Measurements from ENCODE around the gene PALM3.
A peak's percentile ranks its signal among the peaks of the same experiment; 100 is the strongest.

The PALM3 gene

DNA sequence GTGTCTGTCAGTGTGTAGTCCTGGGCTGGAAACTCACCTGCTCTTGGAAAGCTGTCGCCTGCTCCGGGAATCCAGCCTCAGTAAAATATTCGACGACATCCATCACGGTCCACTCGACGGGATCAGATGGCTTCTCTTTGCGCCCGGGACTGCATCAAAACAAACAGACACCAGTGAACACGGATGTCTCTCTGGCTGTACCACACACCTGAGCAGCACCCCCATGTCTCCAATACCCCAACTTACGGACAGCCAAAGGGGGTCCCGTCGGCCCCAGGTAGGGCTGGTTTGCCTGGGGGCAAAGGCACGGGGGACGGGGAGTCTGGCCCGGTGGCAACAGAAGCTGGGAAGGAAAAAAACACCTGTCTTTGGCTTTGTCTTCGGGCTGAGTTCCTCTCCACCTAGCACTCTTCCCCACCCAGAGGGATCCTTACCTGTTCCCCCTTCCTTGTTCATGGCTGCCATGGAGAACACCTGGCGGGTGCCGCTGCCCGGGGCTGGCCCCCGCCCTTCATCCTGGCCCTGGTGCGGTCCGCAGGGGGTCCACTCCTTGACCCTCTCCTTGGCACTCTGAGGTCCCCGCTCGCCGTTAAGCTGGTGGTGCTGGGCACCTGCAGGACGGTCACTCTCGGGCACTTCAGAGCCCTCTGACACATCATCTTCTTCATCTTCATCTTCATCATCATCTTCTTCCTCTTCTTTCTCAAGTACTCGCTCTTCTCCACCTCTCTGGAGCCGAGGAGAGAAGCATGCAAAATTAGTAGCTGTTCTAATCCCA, 26.9 kb upstream of the PALM3 start:
- DNase-seq, result no peak

DNA sequence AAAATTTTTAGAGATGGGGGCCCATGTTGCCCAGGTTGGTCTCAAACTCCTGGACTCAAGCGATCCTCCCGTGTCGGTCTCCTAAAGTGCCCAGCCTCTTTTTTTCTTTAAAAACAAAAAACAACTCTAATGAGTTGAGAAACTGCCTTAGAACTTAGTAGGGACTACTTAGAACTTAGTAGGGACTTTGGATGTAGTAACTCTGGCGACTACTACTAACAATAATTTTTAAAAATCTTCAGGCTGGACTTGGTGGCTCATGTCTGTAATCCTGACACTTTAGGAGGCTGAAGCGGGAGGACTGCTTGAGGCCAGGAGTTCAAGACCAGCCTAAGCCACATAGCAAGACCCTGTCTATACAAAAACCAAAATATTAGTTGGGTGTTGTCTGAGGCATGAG, 24.2 kb upstream of the PALM3 start:
- no peak for DNase-seq

DNA sequence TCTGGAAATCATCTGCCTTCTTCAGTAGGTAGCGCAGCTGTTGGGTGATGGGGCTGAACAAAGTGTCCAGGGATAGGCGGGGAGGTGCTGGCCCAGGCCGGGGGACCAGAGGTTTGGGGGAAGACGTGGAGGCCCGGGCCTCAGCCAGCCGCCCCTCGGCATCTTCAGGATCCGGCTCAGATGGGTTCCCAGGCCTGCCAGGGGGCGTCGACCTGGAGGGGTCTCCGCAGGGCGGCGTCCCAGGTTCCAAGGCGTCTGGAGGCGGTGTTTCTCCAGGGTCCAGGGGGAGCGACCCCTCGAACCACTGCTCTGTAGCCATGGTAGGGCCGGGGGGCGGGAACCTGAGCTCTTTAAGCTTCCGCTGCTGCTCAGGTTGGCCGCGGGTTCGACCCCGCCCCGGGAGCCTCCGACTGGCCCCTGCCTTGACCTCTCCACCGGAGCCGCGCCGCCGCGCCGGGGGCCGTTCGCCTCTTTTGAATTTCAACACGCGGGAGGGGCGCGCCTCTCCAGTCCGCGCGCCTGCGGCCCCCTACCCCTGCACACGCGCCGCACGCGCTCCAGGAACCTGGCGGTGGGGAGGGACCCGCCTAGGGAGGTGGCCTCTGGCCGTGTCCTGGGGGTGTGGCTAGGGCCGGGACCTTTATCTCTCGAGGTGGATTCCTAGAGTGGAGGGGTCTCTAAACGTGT, 23.6 kb upstream of the PALM3 start, which contains the start of gene C19orf67:
TSS of gene C19orf67 (minus strand) at position 475 of the 687 bp plus-strand sequence. CDS start at position 319, 156 bp downstream.
- DNase-seq, result no peak

DNA sequence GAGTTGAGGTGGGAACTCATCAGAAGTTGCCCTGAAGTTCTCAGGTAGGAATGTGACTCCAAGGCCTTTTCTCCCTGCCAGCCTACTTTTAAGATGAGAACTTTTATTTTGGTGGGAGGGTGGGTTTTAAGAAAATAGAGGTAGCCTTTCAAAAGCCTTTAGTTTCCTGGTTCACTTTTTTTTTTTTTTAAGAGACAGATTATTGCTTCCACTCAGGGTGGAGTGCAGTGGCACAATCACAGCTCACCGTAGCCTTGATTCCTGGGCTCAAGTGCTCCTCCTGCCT, 20.7 kb upstream of the PALM3 start:
- DNase-seq, result no peak

DNA sequence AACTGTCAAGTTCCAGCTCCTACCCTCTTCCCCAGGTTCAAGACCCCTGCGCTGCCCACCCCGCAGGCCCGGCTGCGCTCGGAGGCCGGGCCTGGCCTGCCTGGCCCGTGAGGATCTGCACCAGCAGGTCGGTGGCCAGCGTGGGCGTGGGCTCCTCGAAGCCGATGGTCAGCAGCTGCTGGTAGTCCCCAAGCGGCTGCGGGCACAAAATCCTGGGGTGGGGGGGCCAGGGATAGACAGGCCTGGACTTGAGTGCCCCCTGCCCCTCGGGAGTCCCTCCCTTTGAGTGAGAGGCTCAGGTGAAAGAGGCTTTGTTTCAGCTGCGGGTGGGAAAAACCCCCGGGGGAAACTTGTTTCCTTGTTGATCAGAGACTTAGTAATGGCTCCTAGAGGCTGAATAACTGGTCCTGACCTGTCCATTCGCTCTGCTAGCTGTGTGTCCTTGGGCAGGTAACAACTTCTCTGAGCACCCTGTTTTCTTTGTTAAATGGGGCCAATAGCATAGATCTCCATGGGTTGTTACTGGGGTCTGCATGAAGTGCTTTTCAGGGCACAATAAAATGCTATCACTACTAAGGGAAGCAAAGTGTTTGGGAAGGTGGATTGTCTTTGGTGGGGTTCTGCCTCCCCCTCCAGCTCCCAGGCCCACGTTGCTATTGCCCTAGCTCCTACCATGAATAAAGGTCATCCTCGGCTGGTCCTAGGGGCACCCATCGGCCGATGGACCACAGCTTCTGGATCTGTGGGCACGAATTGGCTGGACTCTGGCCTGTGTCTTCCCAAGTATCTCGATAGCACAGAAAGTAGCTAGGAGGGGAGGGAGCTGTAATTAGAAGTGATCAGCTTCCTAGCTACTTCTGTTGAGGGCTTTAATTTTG, 20.2 kb upstream of the PALM3 start:
- DNase-seq, result no peak

DNA sequence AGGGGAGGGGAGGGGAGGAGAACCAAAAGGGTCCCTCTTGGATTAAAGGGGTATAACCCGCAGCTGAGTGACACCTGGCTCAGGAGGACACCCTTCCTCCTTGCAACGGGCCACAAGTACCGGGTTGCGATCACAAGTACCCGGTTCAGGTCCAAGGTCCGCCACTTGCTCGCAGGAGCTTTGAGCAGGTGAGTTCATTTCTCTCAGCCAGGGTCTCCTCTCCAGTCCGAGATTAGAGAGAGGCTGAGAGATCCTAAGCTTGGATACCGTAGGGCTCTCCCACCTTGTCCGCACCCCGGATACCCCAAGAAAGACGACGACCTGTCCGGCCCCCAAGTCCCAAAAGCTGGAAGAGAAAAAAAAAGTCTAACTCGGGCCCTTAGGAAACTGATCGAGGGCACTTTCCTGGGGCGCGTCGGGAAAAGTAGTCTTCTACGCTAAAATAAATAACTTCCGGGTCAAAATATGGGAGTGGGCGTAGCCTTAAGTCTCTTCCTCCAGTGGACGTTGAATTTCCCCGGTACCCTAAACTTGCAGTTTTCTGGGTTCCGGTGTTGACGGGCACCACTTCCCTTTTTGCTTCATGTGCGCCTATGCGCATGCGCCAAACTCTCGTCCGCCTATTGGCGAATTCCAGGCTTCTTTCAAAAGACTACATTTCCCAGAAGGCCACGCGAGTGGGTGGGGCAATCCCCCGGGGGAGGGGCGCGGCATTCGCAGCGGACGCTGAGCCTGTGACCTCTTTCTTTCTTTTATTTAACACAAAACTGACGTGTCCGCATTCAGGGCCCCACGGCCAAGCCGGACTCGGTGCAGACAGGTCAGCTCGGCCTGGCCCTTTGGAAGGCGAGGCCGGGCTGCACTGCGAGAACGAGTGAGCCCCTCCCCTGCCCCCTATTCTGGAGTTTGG, 19.3 kb upstream of the PALM3 start:
- peak; percentile 99 for DNase-seq

DNA sequence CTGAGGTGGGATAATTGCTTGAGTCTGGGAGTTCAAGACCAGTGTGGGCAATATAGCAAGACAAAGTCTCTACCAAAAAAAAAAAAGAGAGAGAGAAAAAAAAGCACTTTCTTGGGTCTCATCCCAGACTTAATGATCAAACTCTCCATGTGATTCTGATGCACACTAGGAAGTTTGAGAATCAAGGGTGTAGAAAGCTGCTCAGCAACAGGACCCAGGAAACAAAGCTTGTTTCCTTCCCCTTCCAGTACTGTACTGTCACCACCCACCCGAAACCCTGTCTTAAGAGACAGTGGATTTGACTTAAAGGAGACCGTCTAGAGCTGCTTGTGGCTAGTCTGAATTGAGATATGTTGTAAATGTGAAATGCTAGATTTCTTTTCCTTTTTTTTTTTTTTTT, 16.5 kb upstream of the PALM3 start:
- DNase-seq, result no peak

DNA sequence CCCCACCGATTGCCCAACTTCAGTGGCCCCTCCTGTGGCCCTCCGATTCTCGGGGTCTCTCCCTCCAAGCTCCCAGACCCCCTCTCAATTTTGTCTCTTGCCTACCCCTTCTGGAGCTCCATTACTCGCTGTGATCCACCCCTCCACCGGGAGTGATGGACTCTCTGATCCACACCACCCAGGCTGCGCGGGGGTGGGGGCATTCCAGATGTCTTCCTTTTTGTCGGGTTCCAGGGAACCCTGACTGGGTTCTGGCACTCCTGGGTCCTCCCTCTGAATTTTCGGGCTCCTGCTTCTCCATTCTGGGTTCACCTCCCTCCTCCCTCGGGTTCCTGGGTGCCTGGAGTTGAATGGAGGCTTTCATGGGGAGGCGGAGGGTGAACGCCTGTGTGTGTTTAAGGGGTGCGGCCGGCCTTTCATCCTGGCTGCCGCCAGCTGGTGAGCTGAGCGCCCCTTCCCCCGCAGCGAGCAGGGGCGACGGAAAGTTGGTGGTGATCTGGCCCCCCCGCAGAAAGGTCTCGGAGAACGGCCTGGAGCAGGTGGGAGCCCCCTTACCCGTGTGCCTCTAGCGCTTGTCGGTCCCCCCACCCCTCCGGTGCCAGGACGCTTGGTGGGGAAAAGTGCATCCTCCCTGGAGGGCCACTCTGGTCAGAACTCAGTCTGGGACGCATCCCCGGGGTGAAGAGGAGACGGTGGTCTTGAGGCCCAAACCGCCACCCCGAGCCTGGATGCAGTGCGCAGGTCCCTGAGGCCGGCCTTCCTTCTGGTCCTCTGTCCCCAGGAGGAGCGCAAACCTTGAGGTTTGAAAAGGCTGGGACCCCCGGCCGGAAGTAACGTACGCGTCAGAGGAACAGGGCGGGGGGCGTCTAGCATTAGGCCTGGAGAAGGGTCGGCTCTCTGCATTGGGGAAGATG, 12.3 kb upstream of the PALM3 start:
- no peak for DNase-seq

DNA sequence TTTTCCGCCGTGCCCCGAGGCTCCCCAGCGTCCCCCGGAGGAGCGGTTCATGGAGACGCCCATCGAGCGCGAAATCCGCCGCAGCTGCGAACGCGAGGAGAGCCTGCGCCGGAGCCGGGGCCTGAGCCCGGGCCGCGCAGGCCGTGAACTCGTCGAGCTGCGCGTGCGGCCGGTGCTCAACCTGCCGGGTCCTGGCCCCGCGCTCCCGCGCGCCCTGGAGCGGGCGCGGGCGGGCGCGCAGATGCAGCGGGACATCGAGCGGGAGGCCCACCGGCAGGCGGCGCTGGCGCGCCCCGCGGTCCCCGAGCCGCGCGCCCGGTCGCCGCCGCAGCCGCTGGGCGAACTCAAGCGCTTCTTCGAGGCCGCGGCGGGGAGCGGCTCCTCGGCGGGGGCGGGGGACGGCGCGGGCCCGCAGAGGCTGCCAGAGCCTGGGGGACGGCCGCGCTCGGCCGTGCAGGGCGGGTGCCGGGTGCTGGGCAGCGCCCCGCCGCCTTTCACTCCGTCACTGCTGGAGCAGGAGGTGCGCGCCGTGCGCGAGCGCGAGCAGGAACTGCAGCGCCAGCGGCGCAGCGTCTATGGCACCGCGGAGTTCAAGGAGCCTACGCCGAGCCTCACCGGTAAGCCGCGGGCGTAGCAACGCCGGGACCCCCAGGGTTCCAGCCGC, 11.5 kb upstream of the PALM3 start:
- peak; percentile 64 for DNase-seq

DNA sequence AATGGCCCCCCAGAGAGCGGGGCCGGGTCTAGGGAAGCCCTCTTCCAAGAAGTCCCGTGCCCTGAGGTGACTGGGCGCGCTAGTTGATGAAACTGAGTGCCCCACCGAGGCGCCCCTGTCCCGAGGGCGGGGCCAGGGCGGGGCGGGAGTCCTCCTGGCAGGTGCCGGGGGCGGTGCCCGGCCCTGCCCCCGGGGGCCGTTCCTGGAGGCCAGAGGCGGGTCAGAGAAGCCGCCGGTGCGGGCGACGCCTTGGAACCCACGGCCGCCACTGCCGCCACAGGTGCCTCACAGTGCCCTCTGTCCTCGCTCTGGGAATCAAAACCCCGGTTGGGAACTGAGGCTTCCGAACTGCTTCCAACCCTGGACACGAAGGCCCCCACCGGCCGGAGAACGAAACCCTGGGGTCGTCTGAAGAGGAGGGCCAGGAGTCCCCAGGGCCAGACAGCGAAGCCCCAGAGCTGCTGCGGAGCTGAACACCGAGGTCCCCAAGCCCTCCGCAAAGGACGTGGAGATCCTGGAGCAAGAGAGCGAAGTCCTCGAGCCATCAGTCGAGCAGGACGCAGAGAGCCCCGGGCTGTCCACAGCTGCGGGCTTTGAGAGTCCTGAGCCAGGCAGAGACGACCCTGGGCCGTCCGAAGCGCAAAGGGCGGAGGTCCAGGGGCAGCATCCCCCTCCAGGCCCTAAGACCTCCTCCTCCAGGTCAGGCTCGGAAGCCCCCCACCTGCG, 10.8 kb upstream of the PALM3 start, which contains the start of gene MISP3:
TSS of gene MISP3 (plus strand) at position 252 of the 726 bp plus-strand sequence. CDS start 524 bp downstream, outside the sequence.
- peak; percentile 45 for DNase-seq

DNA sequence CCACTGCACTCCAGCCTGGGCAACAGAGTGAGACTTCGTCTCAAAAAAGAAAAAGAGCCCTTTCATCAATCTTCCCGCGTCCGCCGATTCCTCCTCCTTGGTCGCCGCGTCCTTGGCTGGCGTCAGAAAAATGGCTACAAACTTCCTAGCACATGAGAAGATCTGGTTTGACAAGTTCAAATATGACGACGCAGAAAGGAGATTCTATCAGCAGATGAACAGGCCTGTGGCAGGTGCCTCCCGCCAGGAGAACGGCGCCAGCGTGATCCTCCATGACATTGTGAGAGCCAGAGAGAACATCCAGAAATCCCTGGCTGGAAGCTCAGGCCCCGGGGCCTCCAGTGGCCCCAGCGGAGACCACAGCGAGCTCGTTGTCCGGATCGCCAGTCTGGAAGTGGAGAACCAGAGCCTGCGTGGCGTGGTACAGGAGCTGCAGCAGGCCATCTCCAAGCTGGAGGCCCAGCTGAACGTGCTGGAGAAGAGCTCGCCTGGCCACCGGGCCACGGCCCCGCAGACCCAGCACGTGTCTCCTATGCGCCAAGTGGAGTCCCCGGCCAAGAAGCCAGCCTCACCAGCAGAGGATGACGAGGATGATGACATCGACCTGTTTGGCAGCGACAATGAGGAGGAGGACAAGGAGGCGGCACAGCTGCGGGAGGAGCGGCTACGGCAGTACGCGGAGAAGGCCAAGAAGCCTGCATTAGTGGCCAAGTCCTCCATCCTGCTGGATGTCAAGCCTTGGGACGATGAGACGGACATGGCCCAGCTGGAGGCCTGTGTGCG, 8.6 kb upstream of the PALM3 start:
- no peak for DNase-seq

DNA sequence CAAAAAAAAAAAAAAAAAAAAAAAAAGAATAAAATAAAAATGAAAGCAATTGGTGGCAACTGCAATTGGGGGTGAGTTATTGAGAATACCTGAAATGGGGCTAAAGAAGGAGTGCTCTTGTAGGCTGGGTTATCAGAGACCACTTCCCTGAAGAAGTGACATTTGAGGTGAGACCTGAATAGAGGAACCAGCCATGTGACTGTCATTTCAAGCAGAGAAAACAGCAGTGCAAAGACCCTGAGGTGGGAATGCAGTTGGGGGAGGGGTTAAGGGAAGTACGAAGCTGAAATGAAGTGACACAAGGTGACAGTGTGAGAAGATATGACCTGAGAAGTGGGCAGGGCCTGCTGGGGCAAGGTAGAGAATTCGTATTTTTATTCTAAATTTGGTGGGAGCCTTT, 4.3 kb upstream of the PALM3 start:
- DNase-seq, result no peak

DNA sequence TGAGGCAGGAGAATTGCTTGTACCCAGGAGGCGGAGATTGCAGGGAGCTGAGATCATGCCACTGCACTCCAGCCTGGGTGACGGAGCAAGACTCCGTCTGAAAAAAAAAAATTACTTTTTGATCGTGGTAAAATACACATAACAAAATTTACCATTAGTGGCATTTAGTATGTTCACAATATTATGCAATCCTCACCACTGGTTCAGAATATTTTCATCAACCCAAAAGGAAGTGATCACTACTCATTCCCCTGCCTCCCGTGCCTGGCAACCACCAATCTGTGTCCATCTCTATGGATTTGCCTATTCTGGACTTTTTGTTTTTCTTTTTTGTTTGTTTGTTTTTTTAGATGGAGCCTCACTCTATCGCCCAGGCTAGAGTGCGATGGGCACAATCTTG, 1.2 kb upstream of the PALM3 start:
- no peak for DNase-seq

DNA sequence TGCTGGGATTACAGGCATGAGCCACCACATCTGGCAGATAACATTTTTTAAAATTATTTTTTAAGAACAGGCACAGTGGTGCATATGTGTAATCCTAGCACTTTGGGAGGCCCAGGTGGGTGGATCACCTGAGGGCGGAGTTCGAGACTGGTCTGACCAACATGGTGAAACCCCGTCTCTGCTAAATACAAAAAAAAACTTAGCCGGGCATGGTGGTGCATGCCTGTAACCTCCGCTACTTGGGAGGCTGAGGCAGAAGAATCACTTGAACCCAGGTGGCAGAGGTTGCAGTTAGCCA, 631 bp upstream of the PALM3 start:
- no peak for DNase-seq

DNA sequence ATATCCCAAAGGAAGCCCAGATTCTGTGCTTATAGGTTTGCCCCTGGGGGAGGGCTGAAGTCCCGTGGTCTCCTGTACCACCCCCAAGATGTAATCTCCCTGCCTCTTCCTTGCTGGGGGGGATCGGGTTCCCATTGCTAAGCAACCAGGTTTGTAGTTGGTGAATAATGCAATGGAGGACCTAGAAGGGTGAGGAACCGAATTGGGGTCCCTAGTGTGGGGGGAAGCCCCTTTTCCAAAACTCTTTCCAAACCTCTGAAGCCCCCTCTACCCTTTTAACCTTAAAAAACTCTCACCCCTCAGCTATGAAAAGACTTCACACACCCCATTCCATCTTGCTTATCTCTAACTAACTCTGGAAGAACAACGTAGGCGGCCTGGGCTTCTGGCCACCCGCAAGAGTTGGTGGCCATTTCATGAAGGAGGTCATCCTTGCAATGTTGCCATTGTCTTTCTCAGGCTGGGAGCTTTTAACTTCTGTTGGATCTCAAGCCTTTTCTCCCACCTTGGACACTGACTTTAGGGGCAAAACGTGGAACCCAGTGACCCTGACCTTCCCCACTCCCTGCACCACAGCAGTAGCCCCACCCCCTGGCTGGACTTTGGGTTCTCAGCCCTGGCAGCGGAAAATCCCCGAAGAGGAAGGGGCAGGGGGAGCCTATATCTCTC, 661 bp downstream of the PALM3 start:
- no peak for DNase-seq

DNA sequence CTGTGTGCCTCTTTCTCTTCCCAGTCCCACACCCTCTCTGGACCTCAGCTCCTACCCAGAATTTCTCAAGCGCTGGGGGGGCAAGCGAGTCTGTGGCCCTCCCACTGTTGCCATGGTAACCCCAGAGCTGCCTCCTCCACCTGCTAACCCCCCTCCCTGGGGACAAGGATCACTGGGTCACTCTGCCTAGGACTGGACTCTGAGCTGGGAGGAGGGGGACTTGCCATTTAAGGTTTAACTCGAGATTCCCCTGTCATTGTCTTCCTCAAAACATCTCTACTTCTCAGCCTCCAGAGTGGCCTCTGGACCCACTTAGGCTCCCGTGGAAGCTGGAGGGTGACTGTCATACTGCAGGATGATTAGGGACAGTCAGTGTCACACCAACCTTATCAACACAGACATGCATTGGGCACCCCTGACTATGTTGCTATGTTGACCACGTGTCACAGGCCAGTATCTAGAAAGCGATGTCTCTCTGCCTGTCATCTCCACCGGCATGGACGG, 2.2 kb downstream of the PALM3 start:
- no peak for DNase-seq

DNA sequence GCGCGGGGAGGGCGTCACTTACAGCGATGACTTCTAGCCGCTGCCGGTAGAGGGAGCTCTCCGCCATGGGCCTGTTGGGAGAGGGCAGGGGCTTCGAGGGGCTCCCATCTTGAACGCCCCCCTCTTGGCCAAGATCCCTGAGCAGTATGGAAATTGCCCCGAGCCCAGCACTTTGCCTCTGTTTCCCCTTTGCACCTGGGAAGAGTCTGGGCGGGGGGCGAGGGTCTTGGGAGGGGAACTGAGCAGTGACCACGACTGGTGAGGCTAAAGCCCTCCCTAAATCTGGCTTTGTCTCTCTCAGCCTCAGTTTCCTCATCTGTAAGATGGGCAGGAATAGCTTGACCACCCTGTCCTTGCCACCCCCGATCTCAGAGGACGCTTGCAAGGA, 2.8 kb downstream of the PALM3 start:
- no peak for DNase-seq

DNA sequence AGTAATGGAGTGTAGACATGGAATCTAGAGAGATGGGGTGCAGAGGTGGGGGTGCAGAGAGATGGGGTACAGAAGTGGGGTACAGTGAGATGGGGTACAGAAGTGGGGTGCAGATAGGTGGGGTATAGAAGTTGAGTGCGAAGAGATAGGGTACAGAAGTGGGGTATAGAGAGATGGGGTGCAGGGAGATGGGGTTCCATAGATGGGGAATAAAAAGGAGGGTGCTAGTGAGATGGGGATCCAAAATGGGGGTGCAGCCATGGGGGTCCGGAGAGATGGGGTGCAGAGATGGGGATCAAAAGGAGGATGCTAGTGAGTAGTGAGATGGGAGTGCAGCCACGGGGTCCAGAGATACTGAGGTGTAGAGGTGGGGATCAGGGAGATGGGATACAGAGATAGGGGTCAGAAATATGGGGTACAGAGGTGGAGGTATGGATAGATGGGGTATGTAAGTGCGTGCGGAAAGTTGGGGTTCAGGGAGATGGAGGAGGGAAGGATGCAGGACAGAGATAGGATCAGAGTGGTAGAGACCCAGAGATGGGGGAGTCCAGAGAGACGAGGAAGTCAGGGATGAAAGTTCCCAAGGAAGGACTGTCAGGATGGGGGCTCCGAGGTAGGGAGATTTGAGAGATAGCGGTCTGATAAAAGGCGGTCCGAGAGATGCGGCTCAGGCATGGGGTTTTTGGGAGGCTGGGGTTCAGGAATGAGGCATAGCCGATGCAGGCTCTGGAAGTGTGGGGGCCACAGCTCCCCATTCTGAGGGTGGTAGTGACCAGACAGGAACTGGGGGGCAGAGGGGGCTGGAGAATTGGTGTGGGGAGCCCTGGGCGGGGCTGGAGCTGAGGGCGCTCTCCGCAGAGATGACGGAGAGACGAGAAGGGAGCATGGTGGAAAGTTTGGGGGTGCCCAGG, 3.4 kb downstream of the PALM3 start:
- no peak for DNase-seq
